AG10803 (cell line): ENCODE results near the gene ARHGAP22.

ENCODE experiments used
- DNase-seq: peaks from one replicate; pipeline ENCODE4 v3.0.0; 2010; ENCODE audit warnings: low read depth
- H3K4me3 ChIP-seq: 2 replicates; pipeline ENCODE4 v1.5.1; 2011; ENCODE audit warnings: mild to moderate bottlenecking, low read length, control low read depth
- TF ChIP-seq, protein P1 (sequence below): conservative IDR thresholded peaks from 2 replicates; pipeline ENCODE4 v1.5.1; 2011; ENCODE audit warnings: mild to moderate bottlenecking, low read length, control low read depth, inconsistent platforms

ARHGAP22 gene

DNA sequence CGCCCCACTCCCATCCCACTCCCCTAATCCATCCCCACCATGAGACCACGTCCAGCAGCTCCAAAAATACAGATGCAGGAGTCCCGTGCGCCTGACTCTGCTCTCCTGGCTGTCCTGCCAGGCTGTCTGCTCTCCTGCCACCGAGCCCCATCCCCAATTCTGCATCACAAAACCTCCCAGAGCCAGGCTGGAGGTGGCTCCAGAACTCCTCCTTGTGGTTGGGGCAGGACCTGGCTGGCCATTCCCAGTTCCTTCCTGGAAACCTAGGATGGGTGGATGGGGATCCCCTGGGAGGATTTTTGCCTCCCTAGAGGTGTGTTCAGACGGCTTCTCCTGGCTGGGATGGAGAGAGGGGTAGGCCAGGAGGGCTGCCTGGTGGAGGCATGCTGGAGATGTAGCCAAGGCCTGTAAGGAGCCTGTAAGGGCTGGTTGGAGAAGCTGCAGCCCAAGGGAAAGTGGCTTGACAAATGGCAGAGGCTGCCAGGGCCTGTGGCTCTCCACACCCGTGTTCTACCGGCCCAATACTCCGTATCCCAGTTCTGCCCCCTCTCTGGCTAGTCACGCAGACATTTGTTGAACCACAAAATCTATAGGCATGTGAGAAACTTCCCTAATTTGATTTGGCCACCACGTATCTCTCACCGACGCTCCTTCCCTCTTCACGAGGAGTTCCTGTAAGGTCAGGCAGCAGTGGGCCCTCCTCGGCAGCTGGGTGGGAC is 99.3 kb downstream of the ARHGAP22 start:
- TF ChIP-seq, protein P1, sequence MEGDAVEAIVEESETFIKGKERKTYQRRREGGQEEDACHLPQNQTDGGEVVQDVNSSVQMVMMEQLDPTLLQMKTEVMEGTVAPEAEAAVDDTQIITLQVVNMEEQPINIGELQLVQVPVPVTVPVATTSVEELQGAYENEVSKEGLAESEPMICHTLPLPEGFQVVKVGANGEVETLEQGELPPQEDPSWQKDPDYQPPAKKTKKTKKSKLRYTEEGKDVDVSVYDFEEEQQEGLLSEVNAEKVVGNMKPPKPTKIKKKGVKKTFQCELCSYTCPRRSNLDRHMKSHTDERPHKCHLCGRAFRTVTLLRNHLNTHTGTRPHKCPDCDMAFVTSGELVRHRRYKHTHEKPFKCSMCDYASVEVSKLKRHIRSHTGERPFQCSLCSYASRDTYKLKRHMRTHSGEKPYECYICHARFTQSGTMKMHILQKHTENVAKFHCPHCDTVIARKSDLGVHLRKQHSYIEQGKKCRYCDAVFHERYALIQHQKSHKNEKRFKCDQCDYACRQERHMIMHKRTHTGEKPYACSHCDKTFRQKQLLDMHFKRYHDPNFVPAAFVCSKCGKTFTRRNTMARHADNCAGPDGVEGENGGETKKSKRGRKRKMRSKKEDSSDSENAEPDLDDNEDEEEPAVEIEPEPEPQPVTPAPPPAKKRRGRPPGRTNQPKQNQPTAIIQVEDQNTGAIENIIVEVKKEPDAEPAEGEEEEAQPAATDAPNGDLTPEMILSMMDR = peak; percentile 22; the same call in 1 of the 2 replicates
- no peak overlapping the region for H3K4me3 ChIP-seq
- no peak for DNase-seq

DNA sequence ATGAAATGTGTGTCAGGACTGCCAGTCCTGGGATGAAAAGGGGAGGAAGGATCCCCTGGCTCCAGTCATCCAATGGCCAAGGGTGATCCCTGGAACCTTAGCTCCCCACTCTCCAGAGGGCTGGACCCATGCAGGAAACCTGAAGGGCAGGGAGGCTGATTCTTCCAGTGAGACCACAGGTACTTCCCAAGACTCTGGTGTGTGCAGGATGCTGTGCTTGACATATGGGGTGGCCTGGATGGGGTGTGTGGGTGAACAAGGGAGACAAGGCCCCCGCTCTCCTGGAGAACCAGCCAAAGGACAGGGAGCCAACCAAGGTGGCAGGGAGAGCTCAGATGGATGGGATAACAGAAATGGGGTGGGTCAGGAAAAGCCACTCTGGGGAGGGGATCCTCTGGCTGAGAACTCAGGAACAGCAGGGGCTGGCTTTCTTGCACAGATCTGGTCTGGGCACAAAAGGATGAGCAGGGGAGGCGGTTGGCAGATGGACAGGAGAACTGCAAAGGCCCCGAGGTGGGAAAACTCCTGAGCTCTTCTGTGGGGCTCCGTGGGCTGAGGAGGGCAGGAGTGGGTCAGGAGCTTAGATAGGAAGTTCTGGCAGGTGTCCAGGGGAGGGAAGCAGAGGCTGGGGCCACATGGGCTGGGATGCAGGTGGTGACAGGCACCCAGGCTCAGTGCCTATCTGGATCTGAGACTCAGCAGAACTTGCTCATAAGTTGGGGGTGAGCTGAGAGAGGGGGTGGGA is 100.6 kb downstream of the ARHGAP22 start:
- TF ChIP-seq, protein P1 = no peak

DNA sequence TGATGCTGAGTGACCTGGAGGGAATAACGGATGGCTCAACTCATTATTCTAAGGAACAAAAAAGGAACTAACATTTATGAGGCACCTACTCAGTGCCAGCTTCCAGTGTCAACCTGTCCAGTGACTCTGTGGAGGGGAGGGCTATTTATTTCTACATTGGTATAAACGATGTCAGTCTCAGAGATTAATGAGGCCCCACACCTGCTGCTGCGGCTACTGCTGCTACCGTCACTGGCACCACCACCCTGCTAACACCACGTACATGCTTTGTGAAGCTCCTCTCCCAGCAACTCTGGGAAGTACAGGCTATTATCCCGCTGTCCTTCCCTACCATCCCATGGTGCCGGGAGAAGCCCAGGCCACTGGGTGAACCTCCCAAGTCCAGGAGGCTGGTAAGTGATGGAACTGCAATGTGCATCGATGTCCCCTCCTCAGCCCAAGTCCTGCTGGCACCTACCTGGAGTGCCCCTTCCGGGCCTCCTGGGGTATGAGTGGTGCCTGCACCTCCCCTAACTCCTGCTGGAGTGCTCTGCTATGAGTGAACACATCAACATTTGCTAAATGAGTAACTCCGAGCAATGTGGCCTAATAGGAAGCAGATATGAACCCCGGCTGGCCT is 101.5 kb downstream of the ARHGAP22 start:
- H3K4me3 ChIP-seq = no peak overlapping the region
- TF ChIP-seq, protein P1 = no peak
- no peak for DNase-seq

More for the DNA sequence above, 100.6 kb downstream of the ARHGAP22 start:
- no peak for DNase-seq
- H3K4me3 ChIP-seq = no peak overlapping the region

DNA sequence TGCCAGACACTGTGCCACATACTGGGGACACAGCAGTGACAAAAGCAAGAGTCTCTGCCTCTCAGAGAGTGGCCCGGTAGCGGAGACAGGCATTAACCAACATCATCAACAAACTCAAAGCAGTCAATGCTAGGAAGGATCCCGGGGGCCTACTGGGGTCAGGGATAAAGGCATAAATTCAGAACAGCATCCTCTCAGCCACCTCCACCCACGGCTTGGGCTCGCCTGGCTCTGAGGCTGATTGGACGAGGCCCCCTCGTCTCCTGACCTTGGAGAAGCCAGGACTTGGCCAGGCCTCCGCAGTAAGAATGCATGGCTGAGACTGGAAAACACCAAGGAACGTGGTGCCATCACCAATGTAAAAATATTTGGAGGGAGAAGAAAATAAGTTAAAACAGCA is 102.1 kb downstream of the ARHGAP22 start:
- TF ChIP-seq, protein P1 = no peak
- H3K4me3 ChIP-seq = no peak overlapping the region
- DNase-seq = no peak

DNA sequence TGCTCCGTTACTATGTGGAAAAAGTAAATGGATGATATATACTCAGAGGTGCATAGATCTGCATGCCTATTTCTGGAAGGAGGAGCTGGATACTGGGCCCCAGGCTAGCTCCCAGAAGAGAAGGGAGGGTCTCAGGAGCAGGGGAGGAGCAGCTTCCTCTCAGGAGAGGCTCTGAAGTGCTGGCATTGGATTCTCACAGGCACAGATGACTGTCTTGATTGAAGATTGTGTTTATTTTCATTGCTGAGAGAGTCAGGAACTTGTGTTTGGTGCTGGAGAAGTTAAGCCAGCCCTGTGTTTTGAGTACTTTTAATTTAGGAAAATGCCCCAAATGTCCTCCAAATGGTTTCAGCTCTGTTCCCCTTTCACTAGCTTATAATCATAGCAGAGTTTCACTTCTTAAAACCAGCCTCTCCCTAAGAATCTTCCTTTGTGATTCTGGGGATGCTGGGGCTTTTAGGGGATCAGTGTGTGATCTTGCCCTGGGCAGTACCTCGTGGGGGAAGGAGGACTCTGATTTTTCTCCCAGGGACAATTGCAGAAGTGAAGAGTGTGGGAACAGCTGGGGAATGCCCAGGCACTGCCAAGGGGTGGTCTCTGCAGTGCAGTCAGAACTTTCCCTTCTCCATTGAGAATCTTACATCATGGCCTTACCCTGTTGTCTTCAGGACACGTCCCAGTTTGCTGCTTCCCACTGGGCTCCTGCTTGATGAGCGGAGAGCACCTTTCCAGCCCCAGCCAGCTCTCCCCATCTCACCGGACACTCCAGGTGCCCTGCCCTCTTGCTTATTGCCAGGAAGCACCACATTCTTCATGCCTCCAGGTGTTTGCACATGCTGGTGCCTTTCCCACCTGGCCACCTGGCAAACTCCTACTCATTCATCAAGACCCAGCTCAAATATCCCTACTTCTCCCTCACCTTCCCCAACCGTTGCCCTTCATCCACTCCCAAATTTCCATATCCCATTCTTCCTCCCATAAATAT is 102.8 kb downstream of the ARHGAP22 start:
- DNase-seq = no peak
- TF ChIP-seq, protein P1 = no peak
- H3K4me3 ChIP-seq = no peak overlapping the region

DNA sequence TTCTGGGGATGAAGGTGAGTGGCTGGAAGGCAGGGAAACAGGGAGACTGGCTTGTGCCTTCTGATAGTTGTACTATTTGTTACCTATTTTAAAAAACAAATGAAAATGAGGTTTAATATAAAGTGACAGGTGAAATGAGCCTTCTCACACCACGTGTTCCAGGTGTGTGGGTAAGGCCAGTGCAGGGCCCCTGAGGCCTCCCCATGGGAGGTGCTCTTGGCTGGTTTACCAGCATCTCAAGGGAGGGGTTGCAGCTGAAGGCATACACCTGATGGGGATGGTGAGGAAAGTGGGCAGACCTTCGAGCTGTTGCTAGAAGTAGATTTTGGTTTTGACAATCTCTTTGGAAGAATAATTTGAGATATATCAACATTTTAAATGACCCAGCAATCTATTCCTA is 103.6 kb downstream of the ARHGAP22 start:
- no peak for DNase-seq

More for the DNA sequence above, 103.6 kb downstream of the ARHGAP22 start:
- H3K4me3 ChIP-seq = no peak overlapping the region
- TF ChIP-seq, protein P1 = no peak
